PC-9 (cell line): Measurements from ENCODE around the gene TMEM45A.

ENCODE experiments used
- CTCF ChIP-seq: fragments of 200-600 bp; sonication (generic); conservative IDR thresholded peaks from 2 replicates; pipeline ENCODE4 v1.6.1; 2017; ENCODE audit warnings: mixed run types, antibody characterized with exemption, mild to moderate bottlenecking, moderate library complexity
- EZH2 ChIP-seq: fragments of 200-600 bp; sonication (generic); IDR thresholded peaks from 2 replicates; pipeline ENCODE4 v1.8.0; 2017; ENCODE audit warnings: antibody characterized with exemption, low read depth

DNA sequence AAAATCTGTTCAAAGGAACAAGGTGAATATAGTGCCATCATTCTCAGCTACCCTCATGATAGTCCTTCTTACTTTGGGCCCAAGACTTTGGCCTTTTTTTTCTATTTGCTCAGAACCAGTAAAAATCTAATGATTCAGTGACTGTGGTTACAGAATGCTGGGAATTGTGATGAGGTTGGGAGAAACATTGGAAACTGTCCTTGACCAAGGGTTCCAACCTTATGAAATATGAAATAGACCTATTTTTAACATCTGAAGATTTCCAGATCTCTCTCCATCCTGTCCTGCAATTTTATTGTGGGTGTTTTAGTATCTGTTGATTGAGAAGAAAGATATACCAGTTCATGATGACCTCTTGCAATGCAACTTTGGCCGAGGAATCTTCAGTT, 34.9 kb downstream of the TMEM45A start:
- TF ChIP-seq CTCF (no peak), EZH2 (no peak)
